ENCODE data around the gene MLLT3. TPM values are rescaled to one million over a fixed set of nuclear protein-coding genes. Genes with fewer than 3 reads are reported as not detected.

MLLT3 gene
- total RNA-seq, 1 donor, result 17.4 TPM

GRCh38 chr9:20619487-20620200 is 2.7 kb downstream of the MLLT3 start:
- H3K9me3 ChIP-seq (ENCODE audit: low read depth, low read length), result no peaks in the 10 kb centered on the region
- H3K4me1 ChIP-seq (ENCODE audit: insufficient read depth, low read length), result peaks cover 8% of the 10 kb centered on the region
- H3K79me2 ChIP-seq (ENCODE audit: insufficient read depth, low read length), result no peaks in the 10 kb centered on the region
- no peaks in the 10 kb centered on the region for H3K36me3 ChIP-seq (ENCODE audit: insufficient read depth, low read length)
- TF ChIP-seq, protein P1, sequence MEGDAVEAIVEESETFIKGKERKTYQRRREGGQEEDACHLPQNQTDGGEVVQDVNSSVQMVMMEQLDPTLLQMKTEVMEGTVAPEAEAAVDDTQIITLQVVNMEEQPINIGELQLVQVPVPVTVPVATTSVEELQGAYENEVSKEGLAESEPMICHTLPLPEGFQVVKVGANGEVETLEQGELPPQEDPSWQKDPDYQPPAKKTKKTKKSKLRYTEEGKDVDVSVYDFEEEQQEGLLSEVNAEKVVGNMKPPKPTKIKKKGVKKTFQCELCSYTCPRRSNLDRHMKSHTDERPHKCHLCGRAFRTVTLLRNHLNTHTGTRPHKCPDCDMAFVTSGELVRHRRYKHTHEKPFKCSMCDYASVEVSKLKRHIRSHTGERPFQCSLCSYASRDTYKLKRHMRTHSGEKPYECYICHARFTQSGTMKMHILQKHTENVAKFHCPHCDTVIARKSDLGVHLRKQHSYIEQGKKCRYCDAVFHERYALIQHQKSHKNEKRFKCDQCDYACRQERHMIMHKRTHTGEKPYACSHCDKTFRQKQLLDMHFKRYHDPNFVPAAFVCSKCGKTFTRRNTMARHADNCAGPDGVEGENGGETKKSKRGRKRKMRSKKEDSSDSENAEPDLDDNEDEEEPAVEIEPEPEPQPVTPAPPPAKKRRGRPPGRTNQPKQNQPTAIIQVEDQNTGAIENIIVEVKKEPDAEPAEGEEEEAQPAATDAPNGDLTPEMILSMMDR (IDR thresholded peaks at IDR 0.05; ENCODE audit: extremely low read depth, low read depth, low read length), result no peak
- peak overlapping the region; percentile 81 for H3K4me3 ChIP-seq (ENCODE audit: insufficient read depth, low read length)
- H4K20me1 ChIP-seq (ENCODE audit: insufficient read depth, low read length), result no peaks in the 10 kb centered on the region
- H3K4me2 ChIP-seq (ENCODE audit: insufficient read depth, low read length), result peak overlapping the region; percentile 82
- no peak for DNase-seq (ENCODE audit: insufficient read length, low spot score, missing footprints)
- peak overlapping the region; percentile 95 for H2AFZ ChIP-seq (ENCODE audit: low read length)
- H3K27ac ChIP-seq (ENCODE audit: low read depth, low read length), result no peak overlapping the region
- H3K27me3 ChIP-seq (ENCODE audit: insufficient read depth, low read length), result no peaks in the 10 kb centered on the region

DNA sequence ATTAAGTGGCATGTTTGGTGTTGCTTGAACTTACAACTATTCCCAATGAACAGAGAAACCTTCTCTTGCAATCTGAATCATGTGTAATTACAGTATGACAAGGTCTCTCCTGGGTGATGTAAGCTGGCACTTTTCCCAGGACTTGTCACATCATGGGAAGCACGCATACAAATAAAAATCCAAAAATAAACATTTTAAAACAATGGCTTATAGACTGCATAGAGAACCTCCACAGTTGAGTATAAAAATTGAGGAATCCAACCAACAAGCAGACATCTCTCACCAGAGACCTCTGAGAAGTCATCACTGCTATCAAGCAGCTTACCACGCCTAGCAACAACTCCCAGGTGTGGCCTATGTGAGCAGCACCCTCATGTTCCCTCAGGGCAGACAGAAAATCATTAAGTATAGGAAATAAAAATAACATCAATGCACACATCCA is 3.9 kb downstream of the MLLT3 start:
- DNase-seq (ENCODE audit: insufficient read length, low spot score, missing footprints), result peak; percentile 80
- Histone ChIP-seq H4K20me1 (ENCODE audit: insufficient read depth, low read length) (no peaks in the 10 kb centered on the region), H3K4me2 (ENCODE audit: insufficient read depth, low read length) (peak overlapping the region; percentile 4), H3K79me2 (ENCODE audit: insufficient read depth, low read length) (no peaks in the 10 kb centered on the region), H3K27me3 (ENCODE audit: insufficient read depth, low read length) (no peaks in the 10 kb centered on the region), H2AFZ (ENCODE audit: low read length) (no peak overlapping the region), H3K36me3 (ENCODE audit: insufficient read depth, low read length) (no peaks in the 10 kb centered on the region), H3K27ac (ENCODE audit: low read depth, low read length) (no peak overlapping the region), H3K4me3 (ENCODE audit: insufficient read depth, low read length) (no peak overlapping the region), H3K4me1 (ENCODE audit: insufficient read depth, low read length) (peaks cover 5% of the 10 kb centered on the region), H3K9me3 (ENCODE audit: low read depth, low read length) (no peaks in the 10 kb centered on the region)
- TF ChIP-seq, protein P1 (IDR thresholded peaks at IDR 0.05; ENCODE audit: extremely low read depth, low read depth, low read length), result no peak

- DNase-seq (ENCODE audit: insufficient read length, low spot score, missing footprints), result no peak
- Histone ChIP-seq H3K4me3 (ENCODE audit: insufficient read depth, low read length) (no peak overlapping the region), H3K36me3 (ENCODE audit: insufficient read depth, low read length) (no peaks in the 10 kb centered on the region), H4K20me1 (ENCODE audit: insufficient read depth, low read length) (no peaks in the 10 kb centered on the region), H3K79me2 (ENCODE audit: insufficient read depth, low read length) (no peaks in the 10 kb centered on the region), H2AFZ (ENCODE audit: low read length) (no peak overlapping the region), H3K27ac (ENCODE audit: low read depth, low read length) (no peak overlapping the region), H3K27me3 (ENCODE audit: insufficient read depth, low read length) (no peaks in the 10 kb centered on the region), H3K4me1 (ENCODE audit: insufficient read depth, low read length) (peaks cover 9% of the 10 kb centered on the region), H3K4me2 (ENCODE audit: insufficient read depth, low read length) (no peak overlapping the region), H3K9me3 (ENCODE audit: low read depth, low read length) (no peaks in the 10 kb centered on the region)
- TF ChIP-seq, protein P1 (IDR thresholded peaks at IDR 0.05; ENCODE audit: extremely low read depth, low read depth, low read length), result no peak
These were observed 5.5 kb downstream of the MLLT3 start for GRCh38 chr9:20616808-20617207.

DNA sequence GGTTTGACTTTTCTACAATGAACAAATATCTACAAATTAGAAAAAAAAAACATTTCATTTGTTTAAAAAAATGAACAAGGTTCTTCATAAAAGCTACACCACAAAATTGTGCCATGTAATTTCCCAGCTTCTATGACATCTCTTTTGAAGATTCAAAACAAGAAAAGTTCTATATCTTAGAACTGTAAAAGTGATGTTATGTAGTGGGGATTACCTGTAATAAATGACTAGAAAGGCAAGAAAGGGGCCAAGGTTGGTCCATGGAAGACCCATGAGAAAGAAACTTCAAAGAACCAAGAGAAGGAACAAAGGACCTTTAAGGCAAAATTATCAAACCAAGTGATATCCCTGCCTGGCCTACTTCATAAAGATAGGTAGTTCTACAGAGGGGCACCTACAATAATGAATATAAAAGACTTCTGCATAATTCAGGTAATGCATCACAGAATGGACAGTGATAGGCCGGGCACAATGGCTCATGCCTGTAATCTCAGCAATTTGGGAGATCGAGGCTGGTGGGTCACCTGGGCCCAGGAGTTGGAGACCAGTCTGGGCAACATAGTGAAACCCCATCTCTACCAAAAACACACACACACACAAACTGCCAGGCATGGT is 7.6 kb downstream of the MLLT3 start:
- no peaks in the 10 kb centered on the region for H3K9me3 ChIP-seq (ENCODE audit: low read depth, low read length)
- no peaks in the 10 kb centered on the region for H4K20me1 ChIP-seq (ENCODE audit: insufficient read depth, low read length)
- no peak overlapping the region for H3K4me2 ChIP-seq (ENCODE audit: insufficient read depth, low read length)
- no peak overlapping the region for H3K27ac ChIP-seq (ENCODE audit: low read depth, low read length)
- H3K36me3 ChIP-seq (ENCODE audit: insufficient read depth, low read length), result no peaks in the 10 kb centered on the region
- peaks cover 16% of the 10 kb centered on the region for H3K4me1 ChIP-seq (ENCODE audit: insufficient read depth, low read length)
- no peak overlapping the region for H3K4me3 ChIP-seq (ENCODE audit: insufficient read depth, low read length)
- DNase-seq (ENCODE audit: insufficient read length, low spot score, missing footprints), result no peak
- peaks cover 3% of the 10 kb centered on the region for H3K79me2 ChIP-seq (ENCODE audit: insufficient read depth, low read length)
- no peak overlapping the region for H2AFZ ChIP-seq (ENCODE audit: low read length)
- H3K27me3 ChIP-seq (ENCODE audit: insufficient read depth, low read length), result no peaks in the 10 kb centered on the region
- TF ChIP-seq, protein P1 (IDR thresholded peaks at IDR 0.05; ENCODE audit: extremely low read depth, low read depth, low read length), result no peak

All from osteoblast (primary cell).